Keratinocyte (primary cell): ENCODE measurements around the gene FIBP. TPM values are rescaled to one million over a fixed set of nuclear protein-coding genes. Genes with fewer than 3 reads are reported as not detected.

Experiments used
- DNase-seq: peaks from one replicate; pipeline ENCODE4 v3.0.0-alpha.2; 2011; ENCODE audit warnings: low read depth, missing footprints, low spot score
- FAIRE-seq: peaks from 2 replicates; lab custom pipeline; 2011; peaks lifted over from hg19 to GRCh38; lab: Jason Lieb, UNC
- H2AFZ ChIP-seq: 2 replicates; pipeline ENCODE4 v1.6.0; 2012; ENCODE audit warnings: low read length, control low read depth, inconsistent platforms; ENCODE audit not compliant: control insufficient read depth
- H3K27ac ChIP-seq: 2 replicates; pipeline ENCODE4 v1.5.1; 2011; ENCODE audit warnings: low read length; ENCODE audit not compliant: control insufficient read depth, insufficient read depth
- H3K27me3 ChIP-seq: 3 replicates; pipeline ENCODE4 v1.6.0; 2011; ENCODE audit warnings: low read length; ENCODE audit not compliant: control insufficient read depth, insufficient read depth; ENCODE audit errors: extremely low read depth
- H3K36me3 ChIP-seq, 2 experiments: 2 replicates in 1 of 2; 3 replicates in 1 of 2; pipeline ENCODE4 v1.5.1; 2011; ENCODE audit warnings: low read length in 2 of 2, mild to moderate bottlenecking in 1 of 2; ENCODE audit not compliant: control insufficient read depth in 2 of 2, insufficient read depth in 2 of 2; ENCODE audit errors: extremely low read depth in 1 of 2
- H3K4me1 ChIP-seq: 3 replicates; pipeline ENCODE4 v1.5.1; 2011; ENCODE audit warnings: low read length; ENCODE audit not compliant: control insufficient read depth, insufficient read depth; ENCODE audit errors: extremely low read depth
- H3K4me2 ChIP-seq: 3 replicates; pipeline ENCODE4 v1.6.0; 2011; ENCODE audit warnings: low read depth, low read length; ENCODE audit not compliant: control insufficient read depth, insufficient read depth; ENCODE audit errors: extremely low read depth
- H3K4me3 ChIP-seq, 3 experiments: fragments of 200-600 bp in 1 of 3; sonication (generic) in 1 of 3; 2 replicates in 2 of 3; 3 replicates in 1 of 3; pipeline ENCODE4 v1.5.1; 2011 to 2016; ENCODE audit warnings: low read length in 3 of 3, mild to moderate bottlenecking in 3 of 3, control low read depth in 2 of 3, inconsistent platforms in 1 of 3, low read depth in 1 of 3, mixed read lengths in 1 of 3, mixed run types in 1 of 3, moderate library complexity in 1 of 3; ENCODE audit not compliant: control insufficient read depth in 2 of 3, insufficient read depth in 2 of 3; ENCODE audit errors: extremely low read depth in 1 of 3
- H3K79me2 ChIP-seq: 2 replicates; pipeline ENCODE4 v1.6.0; 2012; ENCODE audit warnings: low read length; ENCODE audit not compliant: control insufficient read depth, insufficient read depth
- H3K9ac ChIP-seq: 3 replicates; pipeline ENCODE4 v1.6.0; 2011; ENCODE audit warnings: low read length; ENCODE audit not compliant: control insufficient read depth, insufficient read depth; ENCODE audit errors: extremely low read depth
- H3K9me1 ChIP-seq: 3 replicates; pipeline ENCODE4 v1.6.0; 2011; ENCODE audit warnings: low read length; ENCODE audit not compliant: control insufficient read depth, insufficient read depth; ENCODE audit errors: extremely low read depth
- H3K9me3 ChIP-seq: 2 replicates; pipeline ENCODE4 v1.5.1; 2012; ENCODE audit warnings: low read depth, low read length; ENCODE audit not compliant: control insufficient read depth
- H4K20me1 ChIP-seq: 3 replicates; pipeline ENCODE4 v1.6.0; 2011; ENCODE audit warnings: low read length; ENCODE audit not compliant: control insufficient read depth, insufficient read depth; ENCODE audit errors: extremely low read depth
- EZH2 ChIP-seq: IDR thresholded peaks from one replicate; pipeline ENCODE4 v1.6.1; 2012; ENCODE audit warnings: inconsistent platforms, mild to moderate bottlenecking, low read length, moderate library complexity
- dilution Hi-C: fragments of 300-500 bp; cut with MboI; formaldehyde crosslinking; loops from one replicate; pipeline ENCODE4 v1.7.0; 2020; ENCODE audit warnings: low sequenced_read_pairs; ENCODE audit not compliant: extremely low pct_ligation_motif_present
- polyA plus RNA-seq, 5 experiments: library from polyadenylated mRNA; depleted of rRNA in 3 of 5; stranded (reverse) in 3 of 5; stranded (forward) in 1 of 5; unstranded in 1 of 5; fragments of >200 nt; gene quantifications; 1 replicate in 1 of 5; 2 replicates in 3 of 5; 3 replicates in 1 of 5; pipeline versions ENCODE4 v1.2.1 to v1.2.3, GENCODE V29; 2011 to 2012; ENCODE audit warnings: missing spikeins in 2 of 5, low read depth in 1 of 5, low replicate concordance in 1 of 5
- TF ChIP-seq, protein P1 (sequence below), 3 experiments: IDR thresholded peaks in 1 of 3; conservative IDR thresholded peaks in 1 of 3; optimal IDR thresholded peaks in 1 of 3; 2 replicates in 2 of 3; 3 replicates in 1 of 3; pipeline versions ENCODE3 to v1.5.1; 2011; ENCODE audit warnings: low read length in 3 of 3, mild to moderate bottlenecking in 3 of 3, moderate library complexity in 2 of 3, control low read depth in 1 of 3, inconsistent platforms in 1 of 3; ENCODE audit not compliant: insufficient read depth in 2 of 3; ENCODE audit errors: extremely low read depth in 1 of 3

Gene FIBP
- polyA plus RNA-seq, 1 donor (not counting 4 experiments of a cell fraction or from before 2014, with no cell fraction given): 95.1 TPM

DNA sequence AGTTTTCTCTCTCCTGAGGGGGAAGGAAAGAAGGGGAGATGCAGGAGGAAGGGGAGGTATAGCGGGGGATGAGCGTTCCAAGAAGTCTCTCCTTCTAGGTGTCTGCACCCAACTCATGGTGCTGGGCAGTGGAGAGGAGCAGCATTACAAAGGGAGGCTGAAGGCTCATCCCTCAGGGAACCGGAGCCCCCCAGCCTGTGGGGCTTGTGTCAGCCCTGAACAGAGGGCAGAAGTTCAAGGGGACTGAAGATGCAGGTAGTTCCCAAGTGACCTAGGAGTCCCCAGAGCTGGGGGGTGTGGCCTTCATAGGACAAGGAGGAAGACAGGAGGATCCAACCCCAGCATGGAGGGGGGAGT lies 28.8 kb upstream of the FIBP start:
- Histone ChIP-seq H3K36me3 (peaks cover 6 to 8% of the 10 kb centered on the region in 2 experiments), H3K9me3 (no peaks in the 10 kb centered on the region), H3K9ac (peak overlapping the region; percentile 91), H2AFZ (no peak overlapping the region), H3K27me3 (no peaks in the 10 kb centered on the region), H3K9me1 (no peaks in the 10 kb centered on the region), H3K4me2 (peak overlapping the region; percentile 73), H4K20me1 (no peaks in the 10 kb centered on the region), H3K27ac (peak overlapping the region; percentile 95), H3K79me2 (peaks cover 47% of the 10 kb centered on the region), H3K4me3 (peak overlapping the region in 1 of 3 experiments; percentile 66), H3K4me1 (peaks cover 70% of the 10 kb centered on the region)
- dilution Hi-C loops: no loop called here
- DNase-seq: no peak
- no peak for TF ChIP-seq EZH2
- TF ChIP-seq, protein P1, sequence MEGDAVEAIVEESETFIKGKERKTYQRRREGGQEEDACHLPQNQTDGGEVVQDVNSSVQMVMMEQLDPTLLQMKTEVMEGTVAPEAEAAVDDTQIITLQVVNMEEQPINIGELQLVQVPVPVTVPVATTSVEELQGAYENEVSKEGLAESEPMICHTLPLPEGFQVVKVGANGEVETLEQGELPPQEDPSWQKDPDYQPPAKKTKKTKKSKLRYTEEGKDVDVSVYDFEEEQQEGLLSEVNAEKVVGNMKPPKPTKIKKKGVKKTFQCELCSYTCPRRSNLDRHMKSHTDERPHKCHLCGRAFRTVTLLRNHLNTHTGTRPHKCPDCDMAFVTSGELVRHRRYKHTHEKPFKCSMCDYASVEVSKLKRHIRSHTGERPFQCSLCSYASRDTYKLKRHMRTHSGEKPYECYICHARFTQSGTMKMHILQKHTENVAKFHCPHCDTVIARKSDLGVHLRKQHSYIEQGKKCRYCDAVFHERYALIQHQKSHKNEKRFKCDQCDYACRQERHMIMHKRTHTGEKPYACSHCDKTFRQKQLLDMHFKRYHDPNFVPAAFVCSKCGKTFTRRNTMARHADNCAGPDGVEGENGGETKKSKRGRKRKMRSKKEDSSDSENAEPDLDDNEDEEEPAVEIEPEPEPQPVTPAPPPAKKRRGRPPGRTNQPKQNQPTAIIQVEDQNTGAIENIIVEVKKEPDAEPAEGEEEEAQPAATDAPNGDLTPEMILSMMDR (optimal IDR thresholded peaks at IDR 0.05 in 1 of 3, IDR thresholded peaks at IDR 0.05 in 1 of 3, conservative IDR thresholded peaks at IDR 0.05 in 1 of 3; ENCODE audit: extremely low read depth in 1 of 3, insufficient read depth in 2 of 3, low read length in 3 of 3): no peak
- FAIRE-seq: no peak

DNA sequence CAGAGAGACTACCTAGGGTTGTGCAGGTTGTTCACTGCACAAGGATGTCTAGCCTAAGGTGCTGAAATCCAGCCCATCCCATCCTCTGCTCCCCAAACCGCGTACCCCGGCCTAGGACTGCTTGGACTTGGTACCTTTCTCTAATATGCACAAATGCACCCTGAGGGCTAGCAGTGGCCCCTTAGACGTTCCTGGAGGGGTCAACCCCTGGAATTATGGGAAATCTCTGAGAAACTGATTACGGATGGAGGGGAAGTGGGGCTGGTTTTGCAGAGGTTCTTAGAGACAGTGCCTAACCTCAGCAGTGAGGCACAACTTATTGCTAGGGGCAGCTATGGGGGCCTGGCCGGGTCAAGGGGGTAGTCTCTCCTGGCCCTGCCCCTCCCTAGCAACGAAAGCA lies 28.1 kb upstream of the FIBP start:
- H2AFZ ChIP-seq: no peak overlapping the region
- dilution Hi-C loops: no loop called here
- peak; percentile 46 for FAIRE-seq

More for the DNA sequence above, 28.1 kb upstream of the FIBP start:
- H3K4me2 ChIP-seq: peak overlapping the region; percentile 73
- no peak for DNase-seq
- peaks cover 4 to 5% of the 10 kb centered on the region in 2 experiments for H3K36me3 ChIP-seq
- H4K20me1 ChIP-seq: no peaks in the 10 kb centered on the region
- H3K4me1 ChIP-seq: peaks cover 74% of the 10 kb centered on the region
- H3K79me2 ChIP-seq: peaks cover 47% of the 10 kb centered on the region
- TF ChIP-seq, protein P1 (optimal IDR thresholded peaks at IDR 0.05 in 1 of 3, IDR thresholded peaks at IDR 0.05 in 1 of 3, conservative IDR thresholded peaks at IDR 0.05 in 1 of 3; ENCODE audit: extremely low read depth in 1 of 3, insufficient read depth in 2 of 3, low read length in 3 of 3): no peak
- no peak for TF ChIP-seq EZH2
- H3K9ac ChIP-seq: peak overlapping the region; percentile 91
- no peaks in the 10 kb centered on the region for H3K9me3 ChIP-seq
- no peaks in the 10 kb centered on the region for H3K9me1 ChIP-seq
- H3K27me3 ChIP-seq: no peaks in the 10 kb centered on the region
- H3K27ac ChIP-seq: peak overlapping the region; percentile 95
- H3K4me3 ChIP-seq: peak overlapping the region in 2 of 3 experiments; percentile 26 to 66
